GM12872 (cell line): ENCODE measurements around the gene GOT1.

Experiments used
- CTCF ChIP-seq: IDR thresholded peaks from 3 replicates; pipeline ENCODE4 v1.5.1; 2011; ENCODE audit warnings: low read depth, mild to moderate bottlenecking, low read length, moderate library complexity; ENCODE audit not compliant: insufficient read depth

The GOT1 gene

DNA sequence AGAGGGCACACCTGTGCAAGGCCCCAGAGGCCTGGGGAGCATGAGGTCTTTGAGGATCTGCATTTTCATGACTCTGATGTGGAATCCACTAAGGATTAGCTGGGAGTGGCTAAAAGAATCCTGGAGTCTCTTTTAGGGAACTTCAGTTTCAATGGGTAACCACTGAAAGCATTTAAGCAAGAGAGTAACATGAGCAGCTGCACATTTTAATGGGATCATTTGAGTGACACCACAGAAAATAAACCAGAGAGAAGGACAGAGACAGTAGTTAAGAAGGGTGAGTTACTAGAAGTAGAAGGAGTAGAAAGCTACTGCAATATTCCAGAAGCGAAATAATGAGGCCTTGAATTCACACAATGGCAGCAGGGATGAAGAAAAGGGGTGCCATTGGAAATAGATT is 5.2 kb downstream of the GOT1 start:
- no peak for TF ChIP-seq CTCF

DNA sequence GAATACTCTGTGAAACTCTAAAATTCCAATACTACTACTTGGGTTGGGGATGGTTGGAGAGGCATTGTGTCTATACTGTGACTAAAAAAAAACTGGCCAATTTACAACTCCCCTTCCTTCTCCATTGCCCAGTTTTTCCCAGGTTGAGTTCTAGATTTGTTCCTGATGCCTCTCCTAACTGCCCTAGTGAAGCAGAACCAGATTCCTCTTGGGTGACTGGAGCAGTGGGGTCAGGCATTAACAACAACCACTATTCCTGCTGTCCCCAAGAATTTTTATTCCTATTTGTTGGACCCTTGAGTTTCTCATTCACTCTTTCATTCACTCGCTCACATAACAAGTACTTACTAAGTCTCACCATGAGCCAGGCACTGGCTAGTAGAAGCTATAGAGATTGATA is 5.8 kb downstream of the GOT1 start:
- TF ChIP-seq CTCF = no peak

DNA sequence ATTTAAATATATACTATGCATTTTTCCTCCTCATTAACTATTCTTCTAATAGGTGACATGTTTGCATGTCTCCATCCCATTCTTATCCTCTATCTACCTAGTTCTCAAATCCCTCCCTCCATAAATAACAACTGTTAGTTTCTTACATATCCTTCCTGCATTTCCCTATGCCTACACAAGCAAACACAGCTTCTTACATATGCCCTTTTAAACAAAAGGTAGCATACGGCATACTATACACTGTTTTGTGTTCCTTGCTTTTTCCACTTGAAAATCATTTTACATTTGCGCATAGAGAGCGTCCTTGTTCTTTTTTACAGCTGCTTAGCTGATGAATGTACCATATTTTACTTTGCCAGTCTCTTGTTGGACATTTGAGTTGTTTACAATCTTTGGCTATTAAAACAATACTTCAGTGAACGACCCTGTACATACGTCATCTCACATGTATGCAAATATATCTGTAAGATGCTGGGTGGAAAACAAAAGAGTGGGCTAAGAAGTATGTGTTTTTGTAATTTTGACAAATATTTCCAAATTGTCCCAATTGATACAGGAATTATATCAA is 7.8 kb downstream of the GOT1 start:
- no peak for TF ChIP-seq CTCF

- no peak for TF ChIP-seq CTCF
Observed at GRCh38 chr10:99421233-99421739, 9.1 kb downstream of the GOT1 start.

DNA sequence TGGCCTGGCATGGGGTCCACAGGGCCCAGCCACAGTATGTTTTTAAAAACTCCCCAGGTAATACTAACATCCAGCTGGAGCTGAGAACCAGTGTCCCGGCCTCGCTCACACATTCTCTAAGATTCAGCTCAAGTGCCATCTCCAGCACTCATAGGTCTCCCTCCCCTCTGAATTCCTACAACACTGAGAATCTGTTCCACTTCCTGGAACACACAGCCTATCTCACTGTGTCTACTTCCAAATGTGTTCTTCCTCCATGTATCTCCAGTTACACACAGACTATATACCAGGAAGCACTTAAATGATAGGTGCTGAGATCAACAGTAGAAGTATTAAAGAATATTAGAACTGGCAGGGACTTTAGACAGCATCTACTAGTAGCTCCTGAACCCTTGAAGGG is 10.7 kb downstream of the GOT1 start:
- no peak for TF ChIP-seq CTCF

DNA sequence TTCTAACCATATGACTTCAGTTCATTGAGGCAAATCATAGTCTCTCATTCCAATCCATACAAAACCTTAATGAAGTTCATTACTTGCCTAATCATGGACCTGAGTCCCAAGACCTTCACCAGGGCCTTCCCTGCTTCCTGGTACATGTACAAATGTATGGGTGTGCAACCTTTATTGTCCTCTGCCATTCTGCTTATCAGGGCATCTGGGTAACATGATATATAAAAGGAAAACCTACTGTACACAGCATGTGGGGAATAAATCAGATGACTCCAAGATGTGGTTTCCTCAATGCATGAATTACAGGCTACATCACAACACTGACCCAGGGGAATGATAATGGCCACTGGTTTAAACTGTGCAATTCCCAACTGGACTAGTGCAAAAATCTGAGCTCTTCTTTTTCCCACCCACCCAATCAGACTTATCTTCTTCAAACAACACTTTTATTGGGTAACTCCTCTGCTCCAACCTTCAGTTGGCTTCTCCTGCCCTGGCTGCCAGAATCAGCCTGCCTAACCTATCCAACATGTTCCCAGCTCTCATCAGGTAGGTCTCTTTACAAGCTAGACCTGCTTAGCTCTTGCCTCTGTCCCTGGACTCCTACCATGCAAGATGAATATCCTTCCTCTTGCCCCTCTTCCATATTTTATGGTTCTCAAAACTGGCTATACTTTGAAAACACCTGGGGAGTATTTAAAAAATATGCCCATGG is 11.4 kb downstream of the GOT1 start:
- no peak for TF ChIP-seq CTCF

DNA sequence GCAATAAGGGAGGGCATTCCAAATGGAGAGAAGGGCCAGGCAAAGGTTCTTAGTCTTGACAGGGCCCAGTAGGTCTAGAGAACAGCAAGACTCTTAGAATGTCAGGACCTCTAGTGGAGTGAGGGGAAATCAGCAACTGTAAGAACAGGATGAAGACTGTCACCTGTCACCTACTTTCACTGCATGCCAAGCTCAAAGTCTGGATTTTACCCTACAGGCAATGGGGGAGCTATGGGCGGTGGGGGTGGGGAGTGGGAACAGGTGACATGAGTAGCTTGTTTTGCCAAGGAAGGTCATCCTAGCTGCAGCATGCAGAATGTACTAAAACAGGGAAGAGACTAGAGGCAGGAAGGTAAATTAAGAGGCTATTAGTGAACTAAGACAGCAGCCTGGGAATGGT is 18.3 kb downstream of the GOT1 start:
- TF ChIP-seq CTCF = peak; percentile 19; the same call in 1 of the 3 replicates
